Epithelial cell of prostate (primary cell): ENCODE data around the gene TBC1D5.
"Not testable (repeated sequence)": the region's sequence is repeated elsewhere in the genome, so short reads cannot be mapped to it uniquely, and the experiment has no call there.

Source experiments
- DNase-seq: peaks from one replicate; pipeline ENCODE4 v3.0.0-alpha.2; 2011; ENCODE audit warnings: low read depth, low spot score
- H3K27ac ChIP-seq: fragments of 450-650 bp; 2 replicates; pipeline ENCODE4 v1.5.1; 2017; ENCODE audit warnings: mild to moderate bottlenecking

The TBC1D5 gene

DNA sequence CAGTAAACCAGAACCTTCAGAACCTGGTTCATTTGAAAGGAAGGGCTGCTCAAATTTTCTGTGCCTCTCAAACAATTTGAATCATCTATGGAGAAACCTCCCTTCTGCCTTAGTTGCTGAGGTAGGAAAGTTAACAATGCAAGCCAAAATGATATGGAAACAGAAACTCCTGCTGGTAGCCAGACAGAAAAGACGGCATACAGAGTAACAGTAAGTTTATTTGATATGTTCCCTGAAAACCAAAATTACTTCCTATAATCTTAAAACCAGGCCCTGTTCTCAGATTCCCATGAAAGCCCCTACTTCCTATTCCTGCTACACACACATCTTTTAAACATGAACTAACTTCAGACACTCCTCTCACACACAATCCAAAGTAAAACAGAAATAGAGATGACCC, 86.2 kb downstream of the TBC1D5 start:
- no peak overlapping the region for H3K27ac ChIP-seq
- no peak for DNase-seq

- no peak overlapping the region for H3K27ac ChIP-seq
- no peak for DNase-seq
These were observed 86.7 kb downstream of the TBC1D5 start for GRCh38 chr3:17655743-17656142.

GRCh38 chr3:17649748-17650147, 92.7 kb downstream of the TBC1D5 start:
- not testable (repeated sequence) for H3K27ac ChIP-seq, DNase-seq

- not testable (repeated sequence) for H3K27ac ChIP-seq, DNase-seq
These were observed 93.6 kb downstream of the TBC1D5 start for GRCh38 chr3:17648630-17649355.

GRCh38 chr3:17645074-17645698, 97.2 kb downstream of the TBC1D5 start:
- H3K27ac ChIP-seq: no peak overlapping the region
- no peak for DNase-seq

- DNase-seq: no peak
These were observed 98.7 kb downstream of the TBC1D5 start for GRCh38 chr3:17643691-17644090.

DNA sequence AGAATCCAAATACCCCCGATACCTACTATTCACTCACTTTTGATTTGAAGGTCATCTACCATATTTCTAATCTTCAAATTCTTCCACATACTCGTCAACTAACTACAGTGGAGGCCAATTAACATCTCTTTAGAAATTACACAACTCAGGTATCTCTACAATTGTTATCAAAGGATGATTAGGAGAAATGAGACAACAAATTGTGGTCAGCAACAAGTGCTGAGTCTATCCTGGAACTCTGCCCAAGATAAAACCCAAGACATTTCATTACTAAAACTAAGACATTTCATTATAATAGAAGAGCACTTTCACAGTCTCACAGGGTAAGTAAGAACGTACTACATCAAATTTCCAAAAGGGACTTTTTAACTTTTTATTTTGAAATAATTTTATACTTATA, 100.0 kb downstream of the TBC1D5 start:
- no peak overlapping the region for H3K27ac ChIP-seq
- no peak for DNase-seq

More at GRCh38 chr3:17643691-17644090, 98.7 kb downstream of the TBC1D5 start:
- H3K27ac ChIP-seq: no peak overlapping the region

GRCh38 chr3:17640466-17640865, 102.0 kb downstream of the TBC1D5 start:
- peak overlapping the region; percentile 81 for H3K27ac ChIP-seq

DNA sequence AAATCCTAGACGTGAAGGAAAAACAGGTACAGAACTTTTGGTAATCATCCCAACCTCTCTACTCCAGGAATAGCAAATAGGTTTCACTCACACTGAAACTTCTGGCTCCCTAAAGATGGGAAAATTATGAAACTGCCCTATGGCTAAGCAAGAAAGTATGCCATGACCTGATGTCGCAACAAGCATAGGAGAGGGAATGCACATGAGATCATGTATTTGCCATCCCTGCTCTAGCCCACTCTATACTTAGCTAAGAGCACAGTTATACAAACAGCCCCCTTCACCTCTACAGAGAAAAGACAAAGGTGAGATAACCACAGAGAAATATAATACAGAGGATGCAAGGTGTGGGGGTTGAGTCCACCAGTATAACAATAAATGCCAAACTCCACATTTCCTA, 102.7 kb downstream of the TBC1D5 start:
- peak overlapping the region; percentile 81 for H3K27ac ChIP-seq
- DNase-seq: peak; percentile 39

More at GRCh38 chr3:17640466-17640865, 102.0 kb downstream of the TBC1D5 start:
- DNase-seq: no peak

DNA sequence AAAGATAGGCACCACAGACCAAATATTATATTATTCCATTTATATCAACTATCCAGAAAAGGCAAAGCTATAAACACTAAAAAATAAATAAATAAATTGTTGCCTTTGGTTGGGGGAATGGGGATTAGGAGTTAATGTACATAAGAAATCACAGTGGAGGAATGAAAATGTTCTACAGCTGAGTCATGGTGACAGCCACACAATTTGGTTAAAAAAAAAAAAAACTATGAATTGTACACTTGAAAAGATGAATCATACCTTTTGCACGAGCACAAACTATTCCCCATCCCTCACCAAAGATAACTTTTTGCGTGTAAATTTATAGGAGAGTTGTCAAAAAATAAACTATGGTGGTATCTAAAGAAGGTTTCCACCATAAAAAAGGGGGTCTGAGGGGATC, 103.2 kb downstream of the TBC1D5 start:
- peak; percentile 20 for DNase-seq
- peak overlapping the region; percentile 81 for H3K27ac ChIP-seq

GRCh38 chr3:17638356-17638755, 104.1 kb downstream of the TBC1D5 start:
- no peak for DNase-seq
- H3K27ac ChIP-seq: peak overlapping the region; percentile 81

DNA sequence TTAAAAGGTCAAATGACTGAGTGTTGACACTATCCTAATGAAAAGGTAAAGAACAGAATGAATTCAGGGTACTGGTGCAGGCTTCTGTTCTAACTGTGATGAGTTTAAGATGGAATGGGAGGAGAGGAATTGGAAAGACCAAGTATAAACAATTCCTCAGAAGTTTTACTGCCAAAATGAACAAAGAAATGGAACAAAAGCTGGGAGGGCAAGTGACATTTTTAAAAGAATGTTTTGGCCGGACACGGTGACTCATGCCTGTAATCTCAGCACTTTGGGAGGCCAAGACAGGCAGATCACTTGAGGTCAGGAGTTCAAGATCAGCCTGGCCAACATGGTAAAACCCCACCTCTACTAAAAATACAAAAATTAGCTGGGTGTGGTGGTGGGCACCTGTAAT, 106.8 kb downstream of the TBC1D5 start:
- H3K27ac ChIP-seq: peak overlapping the region; percentile 6
- DNase-seq: not testable (repeated sequence)

DNA sequence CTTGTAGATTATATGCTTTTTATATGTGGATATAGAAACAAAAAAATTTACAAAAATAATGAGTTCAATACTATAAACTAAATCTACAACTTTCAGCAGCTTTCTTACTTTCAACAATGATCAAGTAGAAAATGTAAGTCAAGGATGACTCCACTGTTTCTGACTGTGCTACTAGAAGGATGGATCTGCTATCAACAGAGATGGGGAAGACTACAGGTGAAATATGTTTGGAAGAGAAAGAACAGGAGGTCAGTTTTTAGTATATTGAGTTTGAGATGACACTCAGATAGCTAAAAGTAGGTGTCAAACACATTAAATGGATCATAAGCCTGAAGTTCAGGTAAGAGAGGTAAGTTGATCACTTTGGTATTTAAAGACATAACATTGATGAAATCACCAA, 107.5 kb downstream of the TBC1D5 start:
- no peak overlapping the region for H3K27ac ChIP-seq
- DNase-seq: no peak

- no peak for DNase-seq
- no peak overlapping the region for H3K27ac ChIP-seq
These were observed 108.2 kb downstream of the TBC1D5 start for GRCh38 chr3:17634201-17634600.

- DNase-seq: no peak
- H3K27ac ChIP-seq: no peak overlapping the region
These were observed 109.9 kb downstream of the TBC1D5 start for GRCh38 chr3:17632401-17633100.

DNA sequence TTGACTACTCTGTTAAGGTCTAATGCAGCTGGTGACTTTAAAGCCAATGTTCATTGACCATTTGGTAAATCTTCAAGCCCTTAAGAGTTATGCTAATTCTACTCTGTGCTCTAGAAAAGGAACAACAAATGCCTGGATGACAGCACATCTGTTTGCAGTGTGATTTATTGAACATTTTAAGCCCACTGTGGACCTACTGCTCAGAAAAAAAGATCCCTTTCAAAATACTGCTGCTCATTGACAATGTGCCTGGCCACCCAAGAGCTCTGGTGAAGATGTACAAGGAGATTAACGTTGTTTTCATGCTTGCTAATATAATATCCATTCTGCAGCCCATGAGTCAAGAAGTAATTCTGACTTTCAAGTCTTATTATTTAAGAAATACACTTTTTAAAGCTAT, 110.8 kb downstream of the TBC1D5 start:
- no peak for DNase-seq
- H3K27ac ChIP-seq: no peak overlapping the region

- DNase-seq: no peak
- no peak overlapping the region for H3K27ac ChIP-seq
These were observed 113.0 kb downstream of the TBC1D5 start for GRCh38 chr3:17629400-17629799.

DNA sequence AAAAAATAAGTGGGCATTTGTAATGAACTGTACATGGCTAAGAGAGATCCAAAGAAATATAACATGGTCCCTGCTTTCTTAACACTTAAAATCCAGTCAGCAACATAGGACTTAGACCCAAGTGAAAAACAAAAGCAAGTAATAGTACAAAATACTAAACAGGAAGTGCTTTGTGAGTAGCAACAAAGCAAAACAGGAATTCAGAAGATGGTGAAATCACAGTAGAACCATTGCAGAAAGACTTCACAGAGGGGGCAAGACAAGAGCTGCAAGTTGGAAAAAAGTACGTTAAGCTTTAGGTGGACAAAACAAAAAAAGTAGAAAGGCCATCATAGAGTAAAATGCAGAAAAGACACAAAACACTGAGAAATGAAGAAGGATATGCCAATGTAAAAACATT, 116.0 kb downstream of the TBC1D5 start:
- DNase-seq: no peak

DNA sequence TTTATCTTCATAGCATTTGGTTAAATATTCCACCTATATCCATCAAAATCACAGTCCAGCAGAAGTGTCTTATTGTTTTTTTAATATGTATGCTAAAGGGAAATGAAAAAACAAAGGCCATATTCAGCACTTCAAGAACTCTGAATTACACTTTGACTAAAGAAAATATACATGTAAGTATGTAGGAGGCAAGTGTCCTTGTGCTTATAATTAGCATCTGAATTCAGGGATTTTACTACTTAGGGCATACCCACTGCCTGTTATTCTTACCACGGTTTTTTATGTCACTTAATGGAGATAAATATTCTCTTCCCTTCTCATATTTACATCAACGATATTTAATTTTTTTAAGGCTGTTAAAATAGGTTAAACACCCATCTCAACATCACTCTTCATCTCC, 117.3 kb downstream of the TBC1D5 start:
- no peak overlapping the region for H3K27ac ChIP-seq
- no peak for DNase-seq

More for the DNA sequence above, 116.0 kb downstream of the TBC1D5 start:
- H3K27ac ChIP-seq: no peak overlapping the region

DNA sequence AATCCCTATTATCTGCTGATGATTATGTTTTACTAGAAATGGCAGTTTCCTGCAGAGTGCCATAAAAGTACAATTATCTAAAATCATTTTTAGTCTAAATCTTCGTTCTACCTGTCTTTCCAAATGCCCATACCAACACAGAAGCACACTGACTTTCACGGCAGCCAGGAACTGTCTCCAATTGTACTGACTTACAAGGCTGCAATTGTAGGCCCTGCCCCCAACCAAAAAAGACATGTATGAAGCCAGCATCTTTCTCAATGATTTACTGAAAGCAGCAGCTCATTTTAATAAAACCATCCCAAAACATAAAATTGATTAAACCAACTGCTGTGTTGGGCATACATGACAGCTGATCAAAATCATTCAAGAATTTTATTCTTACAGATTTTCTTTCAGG, 119.0 kb downstream of the TBC1D5 start:
- H3K27ac ChIP-seq: no peak overlapping the region
- DNase-seq: no peak

GRCh38 chr3:17619968-17620367, 122.5 kb downstream of the TBC1D5 start:
- DNase-seq: no peak
- no peak overlapping the region for H3K27ac ChIP-seq
